Activated B cell treated with CpG ODN at 0.5 μM for 24 hours (primary cell): ENCODE results near the gene MED29. TPM values are rescaled to one million over a fixed set of nuclear protein-coding genes. Genes with fewer than 3 reads are reported as not detected.

ENCODE experiments used
- ATAC-seq: fragments of 200-7000 bp; cut with Tn5 transposase; one replicate; pipeline ENCODE4 v1.10.0; 2021; ENCODE audit warnings: low read depth, mild to moderate bottlenecking, moderate library complexity
- CTCF ChIA-PET: fragments of 350-600 bp; sonication (Branson Sonifier 250); formaldehyde crosslinking; loops from one replicate; lab custom pipeline; 2021; ENCODE audit warnings: antibody characterized with exemption; lab: Charles Lee
- POLR2A ChIA-PET: fragments of 350-600 bp; sonication (Branson Sonifier 250); formaldehyde crosslinking; loops from one replicate; lab custom pipeline; 2021; ENCODE audit warnings: antibody characterized with exemption; lab: Charles Lee
- DNase-seq: peaks from one replicate; pipeline ENCODE4 v3.0.0; 2022
- H3K27ac Mint-ChIP-seq: one replicate; pipeline ENCODE4 v1.8.0; 2020; ENCODE audit warnings: mixed read lengths
- H3K27me3 Mint-ChIP-seq: one replicate; pipeline ENCODE4 v1.8.0; 2021; ENCODE audit warnings: mixed read lengths
- H3K36me3 Mint-ChIP-seq: one replicate; pipeline ENCODE4 v1.8.0; 2021; ENCODE audit warnings: low read depth, mixed read lengths
- H3K4me1 Mint-ChIP-seq: one replicate; pipeline ENCODE4 v1.8.0; 2021; ENCODE audit warnings: mixed read lengths
- H3K4me3 Mint-ChIP-seq: one replicate; pipeline ENCODE4 v1.8.0; 2020; ENCODE audit warnings: mild to moderate bottlenecking, mixed read lengths
- H3K9me3 Mint-ChIP-seq: one replicate; pipeline ENCODE4 v1.8.0; 2020; ENCODE audit warnings: mixed read lengths
- intact Hi-C: fragments of 100-400 bp; cut with micrococcal nuclease; formaldehyde crosslinking; loops from one replicate; pipeline ENCODE4 v1.15.1; 2024
- total RNA-seq: library from RNA; stranded (reverse); gene quantifications from 2 replicates; pipeline ENCODE4 v1.2.3, GENCODE V29; 2022
- TF ChIP-seq, protein P1 (sequence below): fragments of 200-600 bp; IDR thresholded peaks from one replicate; pipeline ENCODE4 v1.8.0; 2022; ENCODE audit warnings: antibody characterized with exemption, mild to moderate bottlenecking

Gene MED29
- total RNA-seq, 1 donor from 2014 or later = 39.0 TPM

DNA sequence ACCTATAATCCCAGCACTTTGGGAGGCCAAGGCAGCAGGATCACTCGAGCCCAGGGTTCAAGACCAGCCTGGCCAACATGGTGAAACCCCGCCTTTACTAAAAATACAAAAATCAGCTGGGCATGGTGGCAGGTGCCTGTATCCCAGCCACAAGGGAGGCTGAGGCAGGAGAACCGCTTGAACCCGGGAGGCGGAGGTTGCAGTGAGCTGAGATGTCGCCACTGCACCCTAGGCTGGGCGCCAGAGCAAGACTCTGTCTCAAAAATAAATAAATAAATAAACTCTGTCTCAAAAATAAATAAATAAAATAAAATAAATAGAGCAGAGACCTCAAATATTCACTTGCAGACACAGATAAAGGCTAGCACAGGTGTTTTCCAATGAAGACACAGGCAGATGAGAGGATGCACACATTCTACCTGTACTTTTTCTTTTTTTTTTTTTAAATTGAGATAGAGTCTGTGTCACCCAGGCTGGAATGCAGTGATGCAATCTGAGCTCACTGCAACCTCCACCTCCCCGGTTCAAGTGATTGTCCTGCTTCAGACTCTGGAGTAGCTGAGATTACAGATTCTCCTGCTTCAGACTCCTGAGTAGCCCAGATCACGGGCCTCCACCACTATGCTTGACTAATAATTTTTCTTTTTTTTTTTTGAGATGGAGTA lies 47.2 kb downstream of the MED29 start:
- Mint-ChIP-seq H3K36me3 (peaks cover 23% of the 10 kb centered on the region), H3K27ac (no peak overlapping the region), H3K9me3 (no peaks in the 10 kb centered on the region), H3K27me3 (no peaks in the 10 kb centered on the region), H3K4me1 (peaks cover 42% of the 10 kb centered on the region), H3K4me3 (no peak overlapping the region)
- POLR2A ChIA-PET = interaction anchor here (0.6 to 1.4 kb wide), 3 partner anchors 7 to 727 kb away, joined by 3 to 5 read pairs (median 4); partner anchors contain the start of gene SUPT5H
- ATAC-seq = no peak
- intact Hi-C loops = loop anchor here (5.0 kb wide), 1 partner anchor 96 kb away; the partner anchor contains the start of gene SAMD4B
- CTCF ChIA-PET = interaction anchor here (0.9 to 1.6 kb wide), 3 partner anchors 64 to 96 kb away, joined by 3 to 4 read pairs (median 4); partner anchors contain the start of gene EID2B
- DNase-seq = no peak
- TF ChIP-seq, protein P1, sequence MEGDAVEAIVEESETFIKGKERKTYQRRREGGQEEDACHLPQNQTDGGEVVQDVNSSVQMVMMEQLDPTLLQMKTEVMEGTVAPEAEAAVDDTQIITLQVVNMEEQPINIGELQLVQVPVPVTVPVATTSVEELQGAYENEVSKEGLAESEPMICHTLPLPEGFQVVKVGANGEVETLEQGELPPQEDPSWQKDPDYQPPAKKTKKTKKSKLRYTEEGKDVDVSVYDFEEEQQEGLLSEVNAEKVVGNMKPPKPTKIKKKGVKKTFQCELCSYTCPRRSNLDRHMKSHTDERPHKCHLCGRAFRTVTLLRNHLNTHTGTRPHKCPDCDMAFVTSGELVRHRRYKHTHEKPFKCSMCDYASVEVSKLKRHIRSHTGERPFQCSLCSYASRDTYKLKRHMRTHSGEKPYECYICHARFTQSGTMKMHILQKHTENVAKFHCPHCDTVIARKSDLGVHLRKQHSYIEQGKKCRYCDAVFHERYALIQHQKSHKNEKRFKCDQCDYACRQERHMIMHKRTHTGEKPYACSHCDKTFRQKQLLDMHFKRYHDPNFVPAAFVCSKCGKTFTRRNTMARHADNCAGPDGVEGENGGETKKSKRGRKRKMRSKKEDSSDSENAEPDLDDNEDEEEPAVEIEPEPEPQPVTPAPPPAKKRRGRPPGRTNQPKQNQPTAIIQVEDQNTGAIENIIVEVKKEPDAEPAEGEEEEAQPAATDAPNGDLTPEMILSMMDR = no peak

DNA sequence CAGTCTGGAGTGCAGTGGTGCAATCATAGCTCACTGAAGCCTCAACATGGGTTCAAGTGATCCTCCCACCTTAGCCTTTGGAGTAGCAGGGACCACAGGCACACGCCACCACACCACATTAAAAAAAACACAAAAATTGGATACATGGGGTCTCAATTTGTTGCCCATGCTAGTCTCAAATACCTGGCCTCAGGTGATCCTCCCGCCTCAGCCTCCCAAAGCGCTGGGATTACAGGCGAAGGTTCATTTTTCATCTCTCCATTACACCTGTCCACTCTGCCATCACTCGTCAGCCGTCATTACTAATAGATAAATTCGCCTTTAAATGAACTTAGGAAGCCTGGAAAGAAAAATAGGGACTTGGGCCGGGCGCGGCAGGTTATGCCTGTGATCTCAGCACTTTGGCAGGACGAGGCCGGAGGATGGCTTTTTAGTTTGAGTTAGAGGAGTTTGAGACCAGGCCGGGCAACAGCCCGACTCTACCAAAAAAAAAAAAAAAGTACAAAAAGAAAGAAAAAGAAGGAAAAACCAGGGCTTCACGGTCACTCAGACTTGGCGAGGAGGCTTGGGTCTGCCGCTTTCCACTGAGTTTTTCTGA lies 53.5 kb downstream of the MED29 start:
- DNase-seq (no peak), ATAC-seq (no peak)
- ChIA-PET POLR2A (interaction anchor here (0.5 to 7.4 kb wide), 27 partner anchors 7 to 1819 kb away, joined by 3 to 185 read pairs (median 5); partner anchors contain the start of genes EID2B, MED29, PAF1 and PLEKHG2), CTCF (interaction anchor here (0.7 kb wide), 2 partner anchors 30 to 32 kb away, joined by 3 read pairs; partner anchors contain the start of gene PLEKHG2)
- no peaks in the 10 kb centered on the region for H3K9me3 Mint-ChIP-seq
- H3K36me3 Mint-ChIP-seq = peaks cover 36% of the 10 kb centered on the region
- H3K4me3 Mint-ChIP-seq = peak overlapping the region; percentile 96
- intact Hi-C loops = loop anchor here (1.0 to 10.0 kb wide), 10 partner anchors 8 to 1306 kb away; partner anchors contain the start of genes ACTMAP, DLL3, DYRK1B and KCNK6
- peaks cover 61% of the 10 kb centered on the region for H3K4me1 Mint-ChIP-seq
- H3K27ac Mint-ChIP-seq = peak overlapping the region; percentile 93
- TF ChIP-seq, protein P1 = no peak
- H3K27me3 Mint-ChIP-seq = no peaks in the 10 kb centered on the region

DNA sequence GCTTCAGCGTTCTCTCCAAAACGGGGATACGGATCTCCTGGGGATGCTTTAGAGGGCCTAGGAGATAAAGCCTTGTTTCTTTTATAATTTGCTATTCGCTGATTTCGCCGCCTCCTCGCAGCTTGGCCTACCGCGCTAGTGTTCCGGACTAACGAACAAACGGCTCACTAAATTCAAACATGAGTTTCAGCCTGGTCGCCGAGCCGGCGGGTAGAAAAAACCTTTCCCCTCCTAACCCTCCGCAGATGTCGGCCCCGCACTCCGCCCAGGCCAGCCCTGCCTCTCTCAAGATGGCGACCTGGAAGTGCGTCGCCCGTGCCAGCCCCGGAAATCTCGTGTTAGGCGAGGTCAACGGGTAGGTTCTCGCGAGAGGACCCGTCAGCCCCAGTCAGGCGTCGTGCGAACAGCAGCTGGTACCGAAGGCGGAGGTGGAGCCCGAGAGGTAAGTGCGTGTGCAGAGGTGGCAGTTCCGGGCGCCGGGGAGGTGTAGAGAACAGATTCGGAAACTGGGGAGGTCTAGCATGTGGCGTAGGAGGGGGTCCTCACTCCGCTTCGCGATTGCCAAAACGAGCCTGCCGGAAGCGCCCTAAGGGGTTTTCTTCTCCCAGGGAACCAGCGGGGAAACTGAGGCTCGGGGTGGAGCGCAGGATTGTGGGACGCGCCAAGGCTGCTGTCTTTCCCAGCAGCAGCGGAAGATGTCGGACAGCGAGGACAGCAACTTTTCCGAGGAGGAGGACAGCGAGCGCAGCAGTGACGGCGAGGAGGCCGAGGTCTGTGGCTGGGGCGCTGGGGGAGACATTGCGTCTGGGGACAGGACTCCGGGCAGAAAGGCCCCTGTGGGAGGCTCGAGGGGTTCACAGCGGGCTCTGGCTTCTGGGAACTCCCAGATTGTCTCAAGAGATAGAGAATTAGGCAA lies 54.3 kb downstream of the MED29 start, which contains the start of gene SUPT5H:
TSS of gene SUPT5H (plus strand) at position 387 of the 916 bp plus-strand sequence. CDS start at position 696, 309 bp downstream.
- TF ChIP-seq, protein P1 = no peak
- intact Hi-C loops = loop anchor here (1.0 to 10.0 kb wide), 9 partner anchors 9 to 1305 kb away; partner anchors contain the start of genes ACTMAP, DLL3, DYRK1B and KCNK6
- H3K4me3 Mint-ChIP-seq = peak within 1 kb of the TSS; percentile 96
- ChIA-PET POLR2A (interaction anchor here (0.5 to 7.4 kb wide), 27 partner anchors 8 to 1818 kb away, joined by 3 to 185 read pairs (median 5); partner anchors contain the start of genes EID2B, MED29, PAF1 and PLEKHG2), CTCF (interaction anchor here (0.7 to 1.0 kb wide), 2 partner anchors 29 to 89 kb away, joined by 3 read pairs; no protein-coding TSS in a partner anchor)
- peak; percentile 84 for DNase-seq
- H3K4me1 Mint-ChIP-seq = peaks cover 62% of the 10 kb centered on the region
- peak; percentile 94 for ATAC-seq
- peak within 1 kb of the TSS; percentile 93 for H3K27ac Mint-ChIP-seq
- H3K36me3 Mint-ChIP-seq = peaks cover 38% of the 10 kb centered on the region
- no peaks in the 10 kb centered on the region for H3K9me3 Mint-ChIP-seq
- H3K27me3 Mint-ChIP-seq = no peaks in the 10 kb centered on the region

DNA sequence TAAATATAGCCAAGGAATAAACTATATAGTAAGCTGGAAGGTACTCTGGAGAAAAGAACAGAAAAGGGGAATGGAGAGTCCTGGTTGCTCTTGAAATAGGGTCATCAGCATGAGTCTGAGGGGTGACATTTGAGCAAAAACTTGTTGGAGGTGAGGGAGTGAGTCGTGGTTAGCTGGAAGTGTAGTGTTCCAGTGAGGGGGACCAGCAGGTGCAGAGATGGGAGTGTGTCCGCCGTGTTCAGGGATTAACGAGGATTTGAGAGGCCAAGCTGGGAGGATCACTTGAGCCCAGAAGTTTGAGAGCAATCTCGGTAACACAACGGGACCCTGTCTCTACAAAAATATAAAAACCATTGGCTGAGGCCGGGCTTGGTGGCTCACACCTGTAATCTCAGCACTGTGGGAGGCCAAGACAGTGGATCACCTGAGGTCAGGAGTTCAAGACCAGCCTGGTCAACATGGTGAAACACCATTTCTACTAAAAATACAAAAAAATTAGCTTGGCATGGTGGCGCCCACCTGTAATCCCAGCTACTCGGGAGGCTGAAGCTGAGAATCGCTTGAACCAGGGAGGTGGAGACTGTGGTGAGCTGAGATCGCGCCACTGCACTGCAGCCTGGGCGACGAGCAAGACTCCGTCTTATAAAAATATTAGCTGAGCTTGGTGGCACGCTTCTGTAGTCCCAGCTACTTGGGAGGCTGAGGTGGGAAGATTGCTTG lies 55.3 kb downstream of the MED29 start:
- no peaks in the 10 kb centered on the region for H3K27me3 Mint-ChIP-seq
- ATAC-seq (no peak), DNase-seq (no peak)
- ChIA-PET CTCF (interaction anchor here (1.0 kb wide), 1 partner anchor 88 kb away, joined by 3 read pairs; no protein-coding TSS in a partner anchor), POLR2A (interaction anchor here (0.5 to 7.4 kb wide), 9 partner anchors 9 to 710 kb away, joined by 3 to 185 read pairs (median 4); partner anchors contain the start of genes RPS16, TIMM50 and ZFP36)
- peak overlapping the region; percentile 96 for H3K4me3 Mint-ChIP-seq
- H3K36me3 Mint-ChIP-seq = peaks cover 43% of the 10 kb centered on the region
- peak overlapping the region; percentile 93 for H3K27ac Mint-ChIP-seq
- TF ChIP-seq, protein P1 = no peak
- no peaks in the 10 kb centered on the region for H3K9me3 Mint-ChIP-seq
- intact Hi-C loops = loop anchor here (5.0 to 10.0 kb wide), 3 partner anchors 386 to 1132 kb away; partner anchors contain the start of genes DYRK1B, KCNK6, MRPS12 and SARS2
- peaks cover 65% of the 10 kb centered on the region for H3K4me1 Mint-ChIP-seq
